Right atrium auricular region (tissue), 2 donors: Measurements from ENCODE around the gene TRIM7. TPM values are rescaled to one million over a fixed set of nuclear protein-coding genes. Genes with fewer than 3 reads are reported as not detected.
"Not testable (repeated sequence)": the region's sequence is repeated elsewhere in the genome, so short reads cannot be mapped to it uniquely, and the experiment has no call there.

ENCODE experiments used
- DNase-seq: peaks from one replicate; pipeline ENCODE4 v3.0.0-alpha.2; 2019; ENCODE audit warnings: low spot score
- H3K27ac ChIP-seq, 2 donors: fragments of 200-600 bp; sonication (generic); 1 replicate in 1 of 2; 2 replicates in 1 of 2; pipeline ENCODE4 v1.5.1; 2016 to 2019
- H3K27me3 ChIP-seq, 2 donors: fragments of 200-600 bp; sonication (generic); one replicate each; pipeline versions ENCODE4 v1.5.1 to v1.6.0; 2017 to 2019
- H3K36me3 ChIP-seq: fragments of 200-600 bp; sonication (generic); one replicate; pipeline ENCODE4 v1.5.1; 2016
- H3K4me1 ChIP-seq, 2 donors: fragments of 200-600 bp; sonication (generic); one replicate each; pipeline versions ENCODE4 v1.5.1 to v1.6.0; 2017 to 2019
- H3K4me3 ChIP-seq, 2 donors: fragments of 200-600 bp; sonication (generic); 1 replicate in 1 of 2; 2 replicates in 1 of 2; pipeline ENCODE4 v1.5.1; 2017 to 2019; ENCODE audit warnings: mild to moderate bottlenecking in 1 of 2, moderate library complexity in 1 of 2
- H3K9me3 ChIP-seq, 2 donors: fragments of 200-600 bp; sonication (generic); one replicate each; pipeline ENCODE4 v1.5.1; 2019
- total RNA-seq, 2 donors: library from RNA; depleted of rRNA; stranded (reverse); fragments of >200 nt; gene quantifications; one replicate each; pipeline ENCODE4 v1.1.0, GENCODE V29; 2016
- TF ChIP-seq, protein P1 (sequence below), 2 donors: fragments of 200-600 bp; sonication (generic); IDR thresholded peaks; one replicate each; pipeline ENCODE4 v1.5.1; 2019; ENCODE audit warnings: antibody characterized with exemption in 2 of 2

TRIM7 gene
- total RNA-seq, 2 donors from 2014 or later, result 4.1 to 7.7 TPM

DNA sequence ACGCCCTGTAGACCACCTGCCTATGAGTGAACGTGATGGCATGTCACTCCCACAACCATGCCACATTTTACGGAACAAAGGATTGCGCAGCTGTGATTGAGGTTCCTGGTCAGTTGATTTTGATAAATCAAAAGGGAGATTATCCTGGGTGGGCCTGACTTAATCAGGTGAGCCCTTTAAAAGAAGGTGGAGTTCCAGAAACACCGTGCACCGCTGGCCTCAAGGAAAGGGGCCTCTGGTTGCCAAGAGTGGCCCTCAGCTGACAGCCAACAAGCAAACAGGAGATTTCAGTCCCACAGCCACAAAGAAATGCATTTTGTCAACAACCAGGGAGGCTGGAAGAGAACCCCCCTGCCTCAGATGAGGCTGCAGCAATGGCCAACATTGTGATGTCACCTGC, 19.0 kb downstream of the TRIM7 start:
- Histone ChIP-seq H3K9me3 (no peaks in the 10 kb centered on the region), H3K4me1 (peaks cover 0 to 45% of the 10 kb centered on the region in 2 donors), H3K27ac (no peak overlapping the region), H3K4me3 (no peak overlapping the region), H3K36me3 (no peaks in the 10 kb centered on the region), H3K27me3 (no peaks in the 10 kb centered on the region)
- TF ChIP-seq, protein P1, sequence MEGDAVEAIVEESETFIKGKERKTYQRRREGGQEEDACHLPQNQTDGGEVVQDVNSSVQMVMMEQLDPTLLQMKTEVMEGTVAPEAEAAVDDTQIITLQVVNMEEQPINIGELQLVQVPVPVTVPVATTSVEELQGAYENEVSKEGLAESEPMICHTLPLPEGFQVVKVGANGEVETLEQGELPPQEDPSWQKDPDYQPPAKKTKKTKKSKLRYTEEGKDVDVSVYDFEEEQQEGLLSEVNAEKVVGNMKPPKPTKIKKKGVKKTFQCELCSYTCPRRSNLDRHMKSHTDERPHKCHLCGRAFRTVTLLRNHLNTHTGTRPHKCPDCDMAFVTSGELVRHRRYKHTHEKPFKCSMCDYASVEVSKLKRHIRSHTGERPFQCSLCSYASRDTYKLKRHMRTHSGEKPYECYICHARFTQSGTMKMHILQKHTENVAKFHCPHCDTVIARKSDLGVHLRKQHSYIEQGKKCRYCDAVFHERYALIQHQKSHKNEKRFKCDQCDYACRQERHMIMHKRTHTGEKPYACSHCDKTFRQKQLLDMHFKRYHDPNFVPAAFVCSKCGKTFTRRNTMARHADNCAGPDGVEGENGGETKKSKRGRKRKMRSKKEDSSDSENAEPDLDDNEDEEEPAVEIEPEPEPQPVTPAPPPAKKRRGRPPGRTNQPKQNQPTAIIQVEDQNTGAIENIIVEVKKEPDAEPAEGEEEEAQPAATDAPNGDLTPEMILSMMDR (IDR thresholded peaks at IDR 0.05), result no peak
- DNase-seq, result no peak

- Histone ChIP-seq H3K36me3 (no peaks in the 10 kb centered on the region), H3K27me3 (no peaks in the 10 kb centered on the region), H3K4me3 (no peak overlapping the region), H3K9me3 (no peaks in the 10 kb centered on the region), H3K27ac (no peak overlapping the region), H3K4me1 (peaks cover 0 to 41% of the 10 kb centered on the region in 2 donors)
- DNase-seq, result no peak
- TF ChIP-seq, protein P1 (IDR thresholded peaks at IDR 0.05), result no peak
Measured at GRCh38 chr5:181185560-181185959, 19.4 kb downstream of the TRIM7 start.

DNA sequence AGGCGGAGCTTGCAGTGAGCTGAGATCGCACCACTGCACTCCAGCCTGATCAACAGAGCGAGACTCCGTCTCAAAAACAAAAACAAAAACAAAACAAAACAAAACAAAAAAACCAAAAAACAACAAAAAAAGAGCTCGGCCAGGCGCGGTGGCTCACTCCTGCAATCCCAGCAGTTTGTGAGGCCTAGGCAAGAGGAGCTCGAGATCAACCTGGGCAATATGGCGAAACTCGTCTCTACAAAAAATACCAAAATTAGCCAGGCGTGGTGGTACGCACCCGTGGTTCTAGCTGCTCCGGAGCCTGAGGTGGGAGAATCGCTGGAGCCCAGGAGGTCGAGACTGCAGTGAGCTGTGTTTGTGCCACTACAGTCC, 20.2 kb downstream of the TRIM7 start:
- Histone ChIP-seq H3K36me3 (no peaks in the 10 kb centered on the region), H3K27me3 (no peaks in the 10 kb centered on the region), H3K4me3 (peak overlapping the region; percentile 45 to 55), H3K4me1 (peaks cover 0 to 33% of the 10 kb centered on the region in 2 donors), H3K27ac (peak overlapping the region in 1 of 2 donors; percentile 58), H3K9me3 (no peaks in the 10 kb centered on the region)
- no peak for DNase-seq
- TF ChIP-seq, protein P1 (IDR thresholded peaks at IDR 0.05), result no peak

DNA sequence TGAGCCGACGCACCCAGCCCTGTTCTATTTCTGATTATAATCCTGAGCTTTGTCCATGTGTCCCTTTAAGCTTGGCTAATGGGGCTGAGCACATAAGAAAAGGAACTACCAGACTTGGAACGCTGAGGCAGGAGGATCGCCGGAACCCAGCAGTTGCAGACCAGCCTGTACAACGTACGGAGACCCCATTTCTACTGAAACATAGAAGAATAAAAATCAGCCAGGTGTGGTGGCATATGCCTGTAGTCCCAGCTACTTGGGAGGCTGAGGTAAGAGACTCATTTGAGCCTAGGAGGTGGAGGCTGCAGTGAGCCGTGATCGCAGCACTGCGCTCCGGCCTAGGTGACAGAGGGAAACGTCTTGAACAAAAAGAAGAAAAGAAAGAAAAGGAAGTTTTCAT, 22.3 kb downstream of the TRIM7 start:
- DNase-seq, result no peak
- Histone ChIP-seq H3K27ac (no peak overlapping the region), H3K4me3 (no peak overlapping the region), H3K4me1 (peaks cover 0 to 26% of the 10 kb centered on the region in 2 donors), H3K9me3 (no peaks in the 10 kb centered on the region), H3K36me3 (no peaks in the 10 kb centered on the region), H3K27me3 (no peaks in the 10 kb centered on the region)
- TF ChIP-seq, protein P1 (IDR thresholded peaks at IDR 0.05), result no peak

- Histone ChIP-seq H3K9me3 (no peaks in the 10 kb centered on the region), H3K27ac (no peak overlapping the region)
- no peak for DNase-seq
Measured at GRCh38 chr5:181181650-181182565, 23.1 kb downstream of the TRIM7 start.

GRCh38 chr5:181177559-181177958, 27.4 kb downstream of the TRIM7 start:
- not testable (repeated sequence) for DNase-seq, H3K27ac ChIP-seq, H3K4me3 ChIP-seq, H3K9me3 ChIP-seq, H3K36me3 ChIP-seq
- H3K4me1 ChIP-seq, result peaks cover 0 to 20% of the 10 kb centered on the region in 2 donors
- H3K27me3 ChIP-seq, result peaks cover 15 to 19% of the 10 kb centered on the region in 2 donors

More at GRCh38 chr5:181181650-181182565, 23.1 kb downstream of the TRIM7 start:
- Histone ChIP-seq H3K4me1 (peaks cover 0 to 26% of the 10 kb centered on the region in 2 donors), H3K36me3 (no peaks in the 10 kb centered on the region), H3K4me3 (no peak overlapping the region), H3K27me3 (no peaks in the 10 kb centered on the region)
- TF ChIP-seq, protein P1 (IDR thresholded peaks at IDR 0.05), result peak; percentile 40 to 89
